CD14-positive monocyte (primary cell): ENCODE data around the gene AKR1C8. TPM values are rescaled to one million over a fixed set of nuclear protein-coding genes. Genes with fewer than 3 reads are reported as not detected.

ENCODE experiments used
- DNase-seq, 3 donors: peaks; one replicate each; pipeline ENCODE4 v3.0.0-alpha.2; 2011 to 2022
- H2AFZ ChIP-seq: 2 replicates; pipeline ENCODE4 v1.6.0; 2012; ENCODE audit warnings: mild to moderate bottlenecking, low read depth, low read length, inconsistent platforms; ENCODE audit not compliant: insufficient read depth, poor library complexity, severe bottlenecking
- H3K27ac ChIP-seq, 2 donors: 1 replicate in 1 of 2; 2 replicates in 1 of 2; pipeline ENCODE4 v1.5.1; 2012 to 2013; ENCODE audit warnings: low read length in 2 of 2, control low read depth in 1 of 2, inconsistent platforms in 1 of 2, low read depth in 1 of 2, mild to moderate bottlenecking in 1 of 2
- H3K27me3 ChIP-seq, 2 donors: one replicate each; pipeline versions ENCODE4 v1.6.0 to v1.6.1; 2011 to 2013; ENCODE audit warnings: low read length in 2 of 2; ENCODE audit not compliant: control insufficient read depth in 2 of 2, insufficient read depth in 2 of 2
- H3K36me3 ChIP-seq, 2 donors: replicated peaks in 1 of 2; 1 replicate in 1 of 2; 2 replicates in 1 of 2; pipeline versions ENCODE4 v1.5.1 to v1.6.1; 2012 to 2013; ENCODE audit warnings: low read length in 2 of 2, control low read depth in 1 of 2, inconsistent platforms in 1 of 2, mild to moderate bottlenecking in 1 of 2; ENCODE audit not compliant: insufficient read depth in 2 of 2, control insufficient read depth in 1 of 2
- H3K4me1 ChIP-seq, 2 donors: 1 replicate in 1 of 2; 2 replicates in 1 of 2; pipeline versions ENCODE4 v1.5.1 to v1.6.1; 2012 to 2013; ENCODE audit warnings: low read length in 2 of 2, control low read depth in 1 of 2, inconsistent platforms in 1 of 2, mild to moderate bottlenecking in 1 of 2, moderate library complexity in 1 of 2; ENCODE audit not compliant: insufficient read depth in 2 of 2, control insufficient read depth in 1 of 2
- H3K4me2 ChIP-seq: replicated peaks from 2 replicates; pipeline ENCODE3; 2012; ENCODE audit warnings: low read length, moderate library complexity, mild to moderate bottlenecking; ENCODE audit not compliant: poor library complexity, severe bottlenecking; ENCODE audit errors: extremely low read depth
- H3K4me3 ChIP-seq, 3 experiments: fragments of 200-600 bp in 1 of 3; sonication (generic) in 1 of 3; replicated peaks in 1 of 3; 1 replicate in 2 of 3; 2 replicates in 1 of 3; pipeline ENCODE4 v1.5.1; 2011 to 2013; ENCODE audit warnings: low read length in 3 of 3, mild to moderate bottlenecking in 3 of 3, control low read depth in 2 of 3, low read depth in 2 of 3, inconsistent platforms in 1 of 3, moderate library complexity in 1 of 3
- H3K79me2 ChIP-seq: 2 replicates; pipeline ENCODE4 v1.6.0; 2012; ENCODE audit warnings: mild to moderate bottlenecking, control low read depth, inconsistent platforms, low read length, moderate library complexity; ENCODE audit not compliant: insufficient read depth
- H3K9ac ChIP-seq: 2 replicates; pipeline ENCODE4 v1.6.0; 2017; ENCODE audit warnings: low read length, mild to moderate bottlenecking; ENCODE audit not compliant: insufficient read depth, poor library complexity, severe bottlenecking
- H3K9me3 ChIP-seq, 2 donors: replicated peaks in 1 of 2; 1 replicate in 1 of 2; 2 replicates in 1 of 2; pipeline versions ENCODE4 v1.5.1 to v1.6.1; 2012 to 2013; ENCODE audit warnings: low read length in 2 of 2, control low read depth in 1 of 2; ENCODE audit not compliant: control insufficient read depth in 1 of 2, insufficient read depth in 1 of 2
- H4K20me1 ChIP-seq: 2 replicates; pipeline ENCODE4 v1.6.0; 2012; ENCODE audit warnings: mild to moderate bottlenecking, low read length, control low read depth, moderate library complexity; ENCODE audit not compliant: insufficient read depth
- H3K27ac Mint-ChIP-seq, 7 donors: one replicate each; pipeline ENCODE4 v1.8.0; 2020; ENCODE audit warnings: mild to moderate bottlenecking in 7 of 7, mixed read lengths in 7 of 7, moderate library complexity in 6 of 7, inconsistent platforms in 2 of 7
- H3K27me3 Mint-ChIP-seq, 3 donors: one replicate each; pipeline ENCODE4 v1.8.0; 2021 to 2022; ENCODE audit warnings: low read depth in 3 of 3, mild to moderate bottlenecking in 3 of 3, mixed read lengths in 3 of 3, moderate library complexity in 3 of 3, inconsistent platforms in 1 of 3
- H3K36me3 Mint-ChIP-seq, 2 donors: one replicate each; pipeline ENCODE4 v1.8.0; 2020; ENCODE audit warnings: mixed read lengths in 2 of 2, inconsistent platforms in 1 of 2, mild to moderate bottlenecking in 1 of 2
- H3K4me1 Mint-ChIP-seq: one replicate; pipeline ENCODE4 v1.8.0; 2020; ENCODE audit warnings: mild to moderate bottlenecking, mixed read lengths
- H3K4me3 Mint-ChIP-seq, 2 donors: one replicate each; pipeline ENCODE4 v1.8.0; 2020; ENCODE audit warnings: mild to moderate bottlenecking in 2 of 2, mixed read lengths in 2 of 2, moderate library complexity in 1 of 2
- H3K9me3 Mint-ChIP-seq, 7 donors: one replicate each; pipeline ENCODE4 v1.8.0; 2020 to 2022; ENCODE audit warnings: mixed read lengths in 7 of 7, mild to moderate bottlenecking in 6 of 7, moderate library complexity in 6 of 7, inconsistent platforms in 2 of 7
- WGBS: methylation state at CpG from one replicate; pipeline ENCODE4 v1.1.5; 2013; ENCODE audit warnings: missing lambda C conversion rate; ENCODE audit not compliant: insufficient coverage; 5-methylcytosine and 5-hydroxymethylcytosine counted together
- intact Hi-C, 2 donors: fragments of 100-400 bp; cut with micrococcal nuclease; formaldehyde crosslinking; loops; one replicate each; pipeline versions ENCODE4 v1.15.0 to v1.15.1; 2023
- polyA plus RNA-seq, 3 donors: library from polyadenylated mRNA; depleted of rRNA in 1 of 3; unstranded in 2 of 3; stranded (reverse) in 1 of 3; fragments of 300-500 nt in 2 of 3; fragments of >200 nt in 1 of 3; fragmentation: Illumina TruSeq in 2 of 3; gene quantifications; 1 replicate in 2 of 3; 2 replicates in 1 of 3; pipeline ENCODE4 v1.2.3, GENCODE V29; 2012 to 2021
- TF ChIP-seq, protein P1 (sequence below): fragments of 200-600 bp; IDR thresholded peaks from one replicate; pipeline ENCODE4 v1.8.0; 2022; ENCODE audit warnings: antibody characterized with exemption, mild to moderate bottlenecking

The AKR1C8 gene
- polyA plus RNA-seq, 3 donors, result not detected

DNA sequence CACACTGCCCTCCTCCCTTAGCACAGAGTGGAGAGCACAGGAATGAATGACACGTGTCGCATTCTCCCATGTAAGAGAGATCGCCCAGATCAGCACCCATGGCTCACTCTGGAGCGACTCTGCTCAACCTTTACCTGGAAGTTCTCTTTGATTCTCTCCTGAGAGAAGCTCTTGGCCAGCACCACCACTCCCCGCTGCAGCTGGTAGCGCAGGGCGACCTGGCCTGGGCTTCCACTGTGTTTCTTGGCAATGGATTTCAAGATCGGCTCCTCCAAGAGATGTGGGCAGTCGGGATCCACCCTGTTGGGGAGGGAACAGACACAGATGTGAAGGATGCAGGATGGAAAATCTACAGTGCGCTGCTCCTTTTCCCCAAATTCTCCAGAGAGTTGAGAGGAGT is 27.4 kb downstream of the AKR1C8 start:
- no peak overlapping the region for H3K4me2 ChIP-seq
- 89% methylated on average over 10 of the region's 10 CpGs for WGBS
- H3K36me3 ChIP-seq, result no peaks in the 10 kb centered on the region
- intact Hi-C loops, result no loop called here
- H3K79me2 ChIP-seq, result no peaks in the 10 kb centered on the region
- Mint-ChIP-seq H3K36me3 (no peaks in the 10 kb centered on the region), H3K27me3 (no peaks in the 10 kb centered on the region), H3K27ac (no peak overlapping the region), H3K4me3 (no peak overlapping the region), H3K9me3 (peaks cover 16 to 43% (median 34%) of the 10 kb centered on the region in 7 donors), H3K4me1 (peaks cover 9% of the 10 kb centered on the region)
- H4K20me1 ChIP-seq, result no peaks in the 10 kb centered on the region
- H3K27ac ChIP-seq, result no peak overlapping the region
- H3K4me3 ChIP-seq, result no peak overlapping the region
- no peak overlapping the region for H3K9ac ChIP-seq
- peaks cover 0 to 4% of the 10 kb centered on the region in 2 donors for H3K4me1 ChIP-seq
- DNase-seq, result no peak
- H2AFZ ChIP-seq, result no peak overlapping the region
- TF ChIP-seq, protein P1, sequence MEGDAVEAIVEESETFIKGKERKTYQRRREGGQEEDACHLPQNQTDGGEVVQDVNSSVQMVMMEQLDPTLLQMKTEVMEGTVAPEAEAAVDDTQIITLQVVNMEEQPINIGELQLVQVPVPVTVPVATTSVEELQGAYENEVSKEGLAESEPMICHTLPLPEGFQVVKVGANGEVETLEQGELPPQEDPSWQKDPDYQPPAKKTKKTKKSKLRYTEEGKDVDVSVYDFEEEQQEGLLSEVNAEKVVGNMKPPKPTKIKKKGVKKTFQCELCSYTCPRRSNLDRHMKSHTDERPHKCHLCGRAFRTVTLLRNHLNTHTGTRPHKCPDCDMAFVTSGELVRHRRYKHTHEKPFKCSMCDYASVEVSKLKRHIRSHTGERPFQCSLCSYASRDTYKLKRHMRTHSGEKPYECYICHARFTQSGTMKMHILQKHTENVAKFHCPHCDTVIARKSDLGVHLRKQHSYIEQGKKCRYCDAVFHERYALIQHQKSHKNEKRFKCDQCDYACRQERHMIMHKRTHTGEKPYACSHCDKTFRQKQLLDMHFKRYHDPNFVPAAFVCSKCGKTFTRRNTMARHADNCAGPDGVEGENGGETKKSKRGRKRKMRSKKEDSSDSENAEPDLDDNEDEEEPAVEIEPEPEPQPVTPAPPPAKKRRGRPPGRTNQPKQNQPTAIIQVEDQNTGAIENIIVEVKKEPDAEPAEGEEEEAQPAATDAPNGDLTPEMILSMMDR, result no peak
- H3K9me3 ChIP-seq, result peaks cover 22 to 33% of the 10 kb centered on the region in 2 donors
- H3K27me3 ChIP-seq, result no peaks in the 10 kb centered on the region

DNA sequence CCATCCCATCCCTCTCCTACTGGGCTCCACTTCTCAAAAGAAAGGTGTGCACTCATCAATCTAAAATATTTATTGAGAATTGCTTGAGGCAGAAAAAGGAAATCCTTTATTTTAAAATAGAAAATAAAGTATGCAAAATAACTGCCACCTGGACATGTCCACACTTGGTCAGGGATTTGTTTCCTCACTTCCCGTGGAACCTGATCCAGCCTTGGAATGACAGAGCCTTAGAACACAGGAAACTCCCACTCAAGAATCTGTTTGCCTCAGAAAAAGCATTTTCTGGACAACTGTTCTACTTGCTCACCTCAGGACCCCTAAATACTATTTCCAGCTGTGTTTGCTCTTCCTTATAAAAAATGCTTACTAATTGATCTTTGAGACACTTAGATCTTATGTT is 29.0 kb downstream of the AKR1C8 start:
- no peak overlapping the region for H3K4me3 Mint-ChIP-seq
- Histone ChIP-seq H3K27ac (no peak overlapping the region), H3K9ac (no peak overlapping the region), H4K20me1 (no peaks in the 10 kb centered on the region), H2AFZ (no peak overlapping the region), H3K79me2 (no peaks in the 10 kb centered on the region), H3K9me3 (peaks cover 19 to 20% of the 10 kb centered on the region in 2 donors), H3K4me3 (no peak overlapping the region), H3K4me1 (peaks cover 0 to 4% of the 10 kb centered on the region in 2 donors), H3K36me3 (no peaks in the 10 kb centered on the region), H3K27me3 (no peaks in the 10 kb centered on the region), H3K4me2 (no peak overlapping the region)
- no CpG with 5 or more reads among the region's 1 CpG for WGBS
- intact Hi-C loops, result no loop called here
- TF ChIP-seq, protein P1, result no peak
- H3K4me1 Mint-ChIP-seq, result peaks cover 9% of the 10 kb centered on the region
- H3K27me3 Mint-ChIP-seq, result no peaks in the 10 kb centered on the region
- no peaks in the 10 kb centered on the region for H3K36me3 Mint-ChIP-seq
- DNase-seq, result no peak
- no peak overlapping the region for H3K27ac Mint-ChIP-seq
- H3K9me3 Mint-ChIP-seq, result peaks cover 13 to 34% (median 25%) of the 10 kb centered on the region in 7 donors
